ENCODE data around the gene S1PR1.

S1PR1 gene

DNA sequence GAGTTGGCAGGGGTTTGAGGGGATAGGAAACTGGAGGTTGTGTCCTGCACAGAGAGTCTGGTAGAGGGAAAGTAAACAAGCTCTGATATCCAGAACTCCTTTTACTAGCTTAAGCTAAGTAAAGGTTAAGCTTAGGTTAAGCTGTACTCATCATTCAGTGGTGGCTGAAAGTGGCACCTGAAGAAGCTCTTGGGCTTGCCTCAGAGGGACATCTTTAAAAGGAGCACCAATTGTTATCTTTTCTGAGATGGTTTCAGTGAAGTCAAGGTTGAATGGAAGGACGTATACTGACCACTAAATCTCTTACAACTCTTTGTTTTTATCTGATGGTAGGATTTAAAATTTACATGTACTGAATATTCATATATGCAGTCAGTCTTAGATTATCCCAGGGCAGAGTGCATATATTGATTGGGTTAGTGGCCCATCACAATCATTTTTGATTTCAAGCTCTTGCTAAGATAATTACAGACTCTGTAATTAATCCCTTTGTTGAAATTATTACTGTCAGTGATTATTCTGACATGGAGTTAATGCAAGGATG, 43.3 kb downstream of the S1PR1 start:
- no peak for DNase-seq (ENCODE audit: low read depth, low spot score)

DNA sequence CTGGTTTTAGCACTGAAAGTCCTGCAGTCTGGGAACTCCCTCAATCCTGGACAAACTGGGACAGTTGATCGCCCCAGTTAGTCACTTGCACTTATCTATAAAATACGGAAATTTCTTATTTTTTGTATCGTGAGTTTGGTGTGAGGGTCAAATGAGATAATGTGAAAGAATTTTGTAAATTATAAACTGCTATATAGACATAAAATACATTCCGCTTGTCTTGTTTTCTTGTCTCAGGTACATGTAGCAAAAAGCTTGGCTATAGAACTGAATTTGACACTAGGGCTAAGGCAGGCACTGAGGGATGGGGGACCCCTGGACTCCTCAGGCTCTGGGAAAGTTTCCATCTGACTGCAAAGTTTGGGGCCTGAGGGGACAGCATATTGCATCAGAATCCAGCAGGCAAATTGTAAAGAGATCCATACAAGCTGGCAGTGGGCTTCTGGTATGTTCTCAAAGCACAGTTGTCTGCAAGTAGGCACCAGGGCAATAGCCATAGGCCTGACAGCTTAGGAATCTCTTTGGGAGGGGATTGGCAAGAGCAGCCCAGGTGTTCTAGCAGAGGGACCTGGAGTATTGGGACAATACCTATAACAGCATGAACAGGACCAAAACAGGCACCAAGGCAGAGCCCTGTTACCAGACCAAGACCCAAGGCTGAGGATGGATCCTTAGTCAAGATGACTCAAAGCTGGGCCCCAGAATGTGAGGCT, 44.3 kb downstream of the S1PR1 start:
- DNase-seq (ENCODE audit: low read depth, low spot score), result no peak

DNA sequence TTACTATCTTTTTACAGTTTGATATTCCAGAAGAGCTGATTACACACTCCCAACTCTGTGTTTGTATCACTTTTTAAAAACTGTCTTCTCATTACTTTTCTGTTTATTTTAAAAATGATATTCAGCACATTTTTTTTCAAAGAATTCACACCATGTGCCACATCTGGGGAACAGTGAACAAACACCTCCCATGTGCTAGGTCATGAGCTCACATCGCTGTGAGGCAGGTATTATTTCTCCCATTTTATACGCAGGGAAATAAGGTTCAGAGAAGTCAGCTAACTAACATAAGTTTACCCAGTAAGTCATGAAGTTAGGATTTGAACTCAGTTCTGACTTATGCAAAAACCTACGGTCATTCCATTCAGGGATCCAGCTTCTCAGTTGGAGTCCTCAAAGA, 44.9 kb downstream of the S1PR1 start:
- DNase-seq (ENCODE audit: low read depth, low spot score), result no peak

- DNase-seq (ENCODE audit: low read depth, low spot score), result peak; percentile 31
Observed at GRCh38 chr1:101282314-101283038, 45.7 kb downstream of the S1PR1 start.

DNA sequence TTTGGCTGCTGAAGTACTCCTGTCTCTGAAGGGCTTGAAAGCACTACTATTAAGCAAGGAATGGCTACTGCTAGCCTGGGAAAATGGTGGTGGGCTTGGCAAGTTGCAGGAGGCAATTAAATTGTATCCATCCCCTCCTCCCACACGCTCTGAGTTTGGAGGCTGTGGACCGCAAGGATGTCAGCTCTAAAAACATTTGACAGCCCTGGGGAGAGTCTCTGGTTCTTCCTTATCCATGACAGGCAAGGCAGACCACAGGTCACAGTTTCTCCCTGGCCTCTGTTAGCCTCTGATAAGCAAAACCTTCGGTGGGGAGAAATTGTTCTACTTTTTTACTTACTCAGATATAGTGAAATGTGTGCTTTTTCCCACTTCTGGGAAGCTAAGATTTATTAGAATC, 46.6 kb downstream of the S1PR1 start:
- DNase-seq (ENCODE audit: low read depth, low spot score), result no peak

GRCh38 chr1:101284021-101284420, 47.2 kb downstream of the S1PR1 start:
- no peak for DNase-seq (ENCODE audit: low read depth, low spot score)

GRCh38 chr1:101284622-101285218, 47.9 kb downstream of the S1PR1 start:
- no peak for DNase-seq (ENCODE audit: low read depth, low spot score)

- DNase-seq (ENCODE audit: low read depth, low spot score), result no peak
Observed at GRCh38 chr1:101285922-101286570, 49.2 kb downstream of the S1PR1 start.

- DNase-seq (ENCODE audit: low read depth, low spot score), result no peak
Observed at GRCh38 chr1:101288491-101288944, 51.7 kb downstream of the S1PR1 start.

GRCh38 chr1:101290119-101290921, 53.5 kb downstream of the S1PR1 start:
- DNase-seq (ENCODE audit: low read depth, low spot score), result no peak
